GM18870 (cell line): Measurements from ENCODE around the gene MEIS3.

ENCODE experiments used
- ATAC-seq: cut with Tn5 transposase; IDR thresholded peaks from one replicate; pipeline ENCODE4 v1.9.1; 2021; ENCODE audit warnings: moderate library complexity; ENCODE audit not compliant: unreplicated experiment

The MEIS3 gene

GRCh38 chr19:47435883-47436417, 16.6 kb upstream of the MEIS3 start:
- ATAC-seq = no peak

- no peak for ATAC-seq
These were observed 15.9 kb upstream of the MEIS3 start for GRCh38 chr19:47435196-47435595.

- ATAC-seq = no peak
These were observed 14.8 kb upstream of the MEIS3 start for GRCh38 chr19:47434088-47434487.

GRCh38 chr19:47433121-47433520, 13.8 kb upstream of the MEIS3 start:
- no peak for ATAC-seq

DNA sequence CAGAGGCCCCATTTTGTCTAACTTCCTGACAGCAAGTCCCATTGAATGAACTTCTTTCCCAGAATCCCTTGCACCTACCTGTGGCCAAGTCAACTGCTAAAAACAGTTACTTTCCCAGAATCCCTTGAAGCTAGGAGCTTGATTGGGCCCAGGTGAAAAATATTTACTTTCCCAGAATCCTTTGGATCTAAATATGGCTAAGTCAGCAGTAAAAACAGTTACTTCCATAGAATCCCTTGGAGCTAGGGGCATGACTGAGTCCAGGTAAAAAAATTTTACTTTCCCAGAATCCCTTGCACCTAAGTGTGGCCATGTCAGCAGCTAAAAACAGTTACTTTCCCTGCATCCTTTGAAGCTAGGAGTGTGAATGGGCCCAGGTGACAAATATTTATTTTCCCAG, 13.2 kb upstream of the MEIS3 start:
- no peak for ATAC-seq

DNA sequence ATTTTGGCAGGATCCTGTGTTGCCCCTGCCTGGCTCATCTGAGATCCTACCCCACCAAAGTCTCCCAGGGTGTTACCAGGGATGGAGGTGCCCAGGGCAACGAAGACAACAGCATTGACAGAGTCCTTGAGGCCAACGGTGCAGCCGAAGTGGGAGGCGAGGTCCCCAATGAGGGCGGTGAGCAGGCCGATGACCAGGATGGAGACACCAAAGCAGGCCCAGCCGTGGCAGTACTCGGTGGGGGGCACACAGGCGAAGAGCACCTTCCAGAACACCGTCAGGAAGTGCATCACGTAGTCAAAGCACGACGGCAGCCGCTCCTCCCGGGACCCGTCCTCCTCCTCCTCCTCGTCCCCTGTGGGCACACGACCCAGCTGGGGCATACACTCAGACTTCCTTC, 12.8 kb upstream of the MEIS3 start:
- ATAC-seq = no peak

GRCh38 chr19:47430041-47430802, 10.9 kb upstream of the MEIS3 start:
- ATAC-seq = no peak

DNA sequence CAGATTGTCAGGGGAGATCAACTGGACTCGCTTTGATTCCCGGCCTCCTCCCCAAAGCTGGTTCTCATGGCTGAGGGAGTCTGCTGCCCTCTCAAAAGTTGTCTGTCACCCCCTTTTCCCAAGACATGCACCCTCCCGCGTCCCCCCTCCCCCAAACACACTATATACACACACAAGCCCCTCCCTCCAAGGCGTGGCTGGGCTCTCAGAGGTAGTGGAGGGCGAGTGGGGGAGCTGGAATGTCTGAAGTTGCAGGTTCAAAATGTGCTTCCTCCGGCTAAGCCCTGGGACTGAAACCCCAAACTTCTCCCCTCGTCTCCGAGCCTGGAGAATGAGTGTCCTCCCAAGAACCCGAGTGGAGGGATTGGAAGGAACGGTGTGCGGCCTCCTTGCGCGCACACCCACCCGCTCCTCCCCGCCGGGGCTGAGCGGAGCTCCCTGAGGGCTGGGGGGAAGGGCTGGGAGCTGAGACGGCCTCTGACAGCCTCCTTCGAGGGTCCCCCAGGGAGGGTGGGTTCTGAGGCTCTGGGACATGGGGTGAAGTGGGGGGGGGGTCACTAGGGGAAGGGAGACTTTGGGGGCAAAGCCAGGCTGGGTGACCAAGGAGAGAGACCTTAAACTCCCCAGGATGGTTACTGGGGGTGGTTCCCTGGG, 9.9 kb upstream of the MEIS3 start:
- no peak for ATAC-seq

GRCh38 chr19:47428177-47428894, 9.0 kb upstream of the MEIS3 start:
- no peak for ATAC-seq

- ATAC-seq = no peak
These were observed 8.2 kb upstream of the MEIS3 start for GRCh38 chr19:47427241-47428176.

DNA sequence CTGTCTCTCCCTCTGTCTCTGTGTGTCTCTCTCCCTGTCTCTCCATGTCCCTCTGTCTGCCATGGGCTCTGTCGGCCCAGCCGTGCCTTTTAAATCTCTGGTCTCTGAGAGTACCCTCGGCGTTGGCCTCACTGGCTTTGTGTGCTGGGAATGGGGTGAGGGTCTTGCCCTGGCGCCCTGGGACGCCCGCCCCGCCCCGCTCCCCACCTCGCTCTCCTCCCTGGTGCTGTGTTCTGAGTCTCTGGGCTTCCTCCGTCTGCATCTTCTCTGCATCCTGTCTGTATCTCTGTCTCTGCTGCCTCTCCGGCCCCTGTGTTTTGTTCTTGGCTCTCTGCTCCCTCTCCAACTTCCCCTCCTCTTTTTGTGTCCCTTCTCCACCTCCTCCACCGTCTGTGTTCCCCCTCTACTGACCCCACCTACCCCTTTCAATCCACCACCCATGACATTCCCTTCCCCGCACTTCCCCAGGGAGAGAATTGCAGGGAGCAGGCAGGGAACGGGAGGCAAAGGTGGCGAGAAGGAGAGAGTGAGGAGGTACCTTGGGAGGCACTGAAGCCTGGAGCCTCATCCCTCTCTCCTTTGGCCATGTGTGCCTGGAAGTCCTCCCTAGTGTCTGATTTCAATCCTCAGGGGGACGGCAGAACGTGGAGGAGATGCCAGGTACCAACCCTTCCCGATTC, 4.0 kb upstream of the MEIS3 start:
- no peak for ATAC-seq

DNA sequence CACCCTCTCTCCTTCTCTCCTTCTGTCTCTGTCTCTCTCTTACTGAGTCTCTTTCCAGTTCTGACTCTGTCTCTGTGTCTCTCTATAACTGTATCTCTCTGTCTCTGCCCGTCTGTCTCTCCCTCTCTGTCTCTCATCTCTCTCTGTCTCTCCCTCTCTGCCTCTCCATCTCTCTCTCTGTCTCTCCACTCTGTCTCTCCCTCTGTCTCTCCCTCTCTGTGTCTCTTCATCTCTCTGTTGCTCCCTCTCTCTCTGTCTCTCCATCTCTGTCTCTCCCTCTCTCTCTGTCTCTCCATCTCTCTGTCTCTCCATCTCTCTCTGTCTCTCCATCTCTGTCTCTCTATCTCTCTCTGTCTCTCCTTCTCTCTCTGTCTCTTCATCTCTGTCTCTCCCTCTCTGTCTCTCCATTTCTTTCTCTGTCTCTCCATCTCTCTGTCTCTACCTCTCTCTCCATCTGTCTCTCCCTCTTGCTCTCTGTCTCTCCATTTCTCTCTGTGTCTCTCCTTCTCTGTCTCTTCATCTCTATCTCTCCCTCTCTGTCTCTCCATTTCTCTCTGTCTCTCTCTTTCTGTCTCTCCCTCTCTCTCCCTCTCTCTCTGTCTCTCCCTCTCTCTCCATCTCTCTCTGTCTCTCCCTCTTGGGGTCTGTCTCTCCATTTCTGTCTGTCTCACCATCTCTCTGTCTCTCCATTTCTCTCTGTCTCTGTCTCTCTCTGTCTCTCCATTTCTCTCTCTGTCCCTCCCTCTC, 3.3 kb upstream of the MEIS3 start:
- ATAC-seq = no peak

DNA sequence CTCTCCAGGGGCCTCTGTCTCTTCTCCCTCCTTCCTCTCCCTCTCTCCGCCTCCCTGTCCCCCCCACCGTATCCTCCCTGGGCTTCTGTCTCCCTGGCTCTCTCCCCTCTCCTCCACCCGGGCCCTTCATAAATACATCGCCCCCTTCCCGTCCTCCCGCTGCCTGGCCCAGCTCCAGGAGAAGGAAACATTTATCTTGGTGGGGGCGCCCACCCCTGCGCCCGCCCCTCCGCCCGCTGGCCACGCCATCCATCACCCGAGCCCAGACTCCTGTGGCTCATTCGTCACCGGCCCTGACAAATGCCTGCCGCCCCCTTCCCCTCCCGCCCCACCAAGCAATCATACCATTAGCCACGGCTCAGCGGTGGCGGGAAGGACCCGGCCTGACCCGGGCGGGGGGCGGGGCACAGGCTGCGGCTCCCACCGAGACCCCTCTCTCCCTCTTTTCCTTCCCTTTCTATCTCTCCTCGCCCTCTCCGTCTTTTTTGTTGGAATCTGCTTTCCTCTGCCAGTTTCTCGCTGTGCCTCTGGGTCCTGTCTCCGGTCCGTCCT, 2.6 kb upstream of the MEIS3 start:
- no peak for ATAC-seq

GRCh38 chr19:47421244-47421786, 2.0 kb upstream of the MEIS3 start:
- ATAC-seq = no peak

GRCh38 chr19:47419789-47420188, 462 bp upstream of the MEIS3 start:
- no peak for ATAC-seq

DNA sequence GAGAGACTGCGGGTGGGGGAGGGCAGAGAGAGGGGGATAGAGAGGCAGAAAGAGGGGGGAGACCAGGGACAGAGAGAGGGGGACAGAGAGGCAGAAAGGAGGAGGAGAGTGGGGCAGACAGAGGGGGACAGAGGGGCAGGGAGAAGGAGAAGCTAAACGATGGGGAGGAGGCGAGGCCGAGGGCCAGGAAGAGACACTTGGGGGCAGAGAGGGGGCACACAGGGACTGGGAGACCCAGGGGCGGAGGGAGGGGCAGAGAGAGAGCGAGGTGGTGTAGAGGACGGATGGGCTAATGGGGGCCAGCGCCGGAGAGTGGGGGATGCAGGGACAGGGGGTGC, 666 bp downstream of the MEIS3 start:
- ATAC-seq = no peak

DNA sequence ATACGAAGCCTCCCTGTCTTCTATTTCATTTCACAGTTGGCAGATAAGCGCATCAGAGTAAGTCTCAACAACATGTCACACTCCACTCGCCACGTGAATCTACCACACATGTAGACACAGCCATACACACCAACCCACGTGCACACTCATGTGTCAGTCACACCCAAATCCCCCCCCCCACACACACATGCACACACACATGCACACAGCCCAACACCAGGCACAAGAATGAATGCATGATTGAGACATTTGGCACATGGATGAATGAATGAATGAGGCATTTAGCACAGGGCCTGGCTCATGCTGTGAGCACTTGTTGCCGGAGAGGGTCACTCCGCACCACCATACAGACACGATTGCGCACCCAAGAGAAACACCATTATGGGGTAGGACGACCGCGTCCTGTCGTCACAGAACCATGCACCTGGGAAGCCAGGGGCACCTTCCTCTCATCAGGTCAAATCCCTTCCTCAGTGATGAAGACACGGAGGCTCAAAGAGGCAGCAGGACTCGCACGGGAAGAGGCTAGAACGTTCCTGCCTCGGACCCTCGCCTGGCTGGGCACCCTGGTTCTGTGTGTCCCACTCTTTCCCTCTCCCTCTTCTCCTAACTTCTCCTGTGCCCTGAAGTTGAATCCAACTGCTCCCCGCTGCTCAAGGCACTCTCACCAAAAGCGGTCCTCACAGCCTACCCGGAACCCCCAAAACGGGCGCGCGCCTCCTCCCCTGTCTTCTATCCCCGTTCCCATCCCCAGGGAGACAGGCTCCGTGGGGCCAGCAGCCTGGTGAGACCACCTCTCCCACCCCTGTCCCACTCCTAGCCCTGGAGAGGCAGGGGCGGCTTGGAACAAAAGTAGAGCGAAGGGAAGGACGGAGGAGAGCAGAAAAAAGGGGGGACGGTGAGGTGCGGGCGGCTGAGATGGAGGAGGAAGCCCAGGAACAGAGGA, 1.3 kb downstream of the MEIS3 start:
- no peak for ATAC-seq
